CD1c-positive myeloid dendritic cell (primary cell): ENCODE results near the gene ALK.
A peak's percentile ranks its signal among the peaks of the same experiment; 100 is the strongest.

Experiments used
- DNase-seq: peaks from one replicate; pipeline ENCODE4 v3.0.0-alpha.2; 2016; ENCODE audit errors: extremely low spot score

The ALK gene

GRCh38 chr2:29489568-29489967 lies 431.8 kb downstream of the ALK start:
- no peak for DNase-seq

DNA sequence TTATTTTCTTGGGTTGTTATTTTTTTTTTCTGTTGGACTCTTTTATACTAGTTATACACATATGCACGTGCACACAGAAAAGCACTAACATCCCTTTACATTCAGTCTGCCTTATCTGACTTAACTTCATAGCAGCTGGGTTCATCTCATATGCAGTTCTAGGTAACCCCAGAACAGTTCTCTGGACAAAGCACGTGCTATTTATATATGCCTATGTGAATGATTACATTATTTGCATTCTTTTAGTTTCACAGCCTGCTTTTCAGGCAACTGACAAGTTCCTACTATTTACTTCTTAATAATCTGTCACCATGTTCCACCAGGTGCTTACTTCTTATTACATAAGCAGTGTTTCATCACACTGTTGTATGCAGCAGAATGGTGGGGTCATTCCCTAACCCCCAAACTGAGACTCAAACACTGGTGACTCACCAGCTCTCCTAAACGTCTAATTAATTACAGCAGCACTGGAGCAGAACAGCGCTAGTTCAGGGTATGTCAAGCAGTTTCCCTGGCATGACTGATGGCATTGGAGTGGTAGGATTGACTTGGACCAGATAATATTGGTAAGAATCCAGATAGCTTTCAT lies 433.3 kb downstream of the ALK start:
- DNase-seq = no peak

GRCh38 chr2:29485631-29486030 lies 435.8 kb downstream of the ALK start:
- no peak for DNase-seq

GRCh38 chr2:29485117-29485516 lies 436.3 kb downstream of the ALK start:
- DNase-seq = no peak

DNA sequence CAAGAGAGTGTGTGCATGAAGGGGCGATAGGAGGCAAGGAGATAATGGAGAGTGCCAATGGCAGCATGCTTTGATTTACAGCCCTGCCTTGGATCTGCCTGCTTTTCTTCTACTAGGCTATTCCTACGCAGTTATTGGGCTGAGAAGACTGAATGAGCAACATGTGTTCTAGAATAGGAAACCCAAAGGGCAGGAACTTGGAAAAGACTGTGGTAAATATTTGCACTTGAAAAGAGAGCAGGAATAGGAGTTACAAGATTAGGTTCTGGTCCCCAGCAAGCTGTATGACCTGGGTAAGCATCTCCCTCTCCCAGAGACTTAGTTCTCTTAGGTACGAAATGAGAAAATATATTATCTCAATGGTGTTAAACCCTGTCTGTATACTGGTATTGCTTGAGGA lies 438.5 kb downstream of the ALK start:
- no peak for DNase-seq

GRCh38 chr2:29482348-29482747 lies 439.0 kb downstream of the ALK start:
- no peak for DNase-seq

GRCh38 chr2:29481313-29481712 lies 440.1 kb downstream of the ALK start:
- DNase-seq = no peak

- DNase-seq = peak; percentile 89
These were observed 441.0 kb downstream of the ALK start for GRCh38 chr2:29480426-29480825.

GRCh38 chr2:29479401-29479800 lies 442.0 kb downstream of the ALK start:
- DNase-seq = no peak

DNA sequence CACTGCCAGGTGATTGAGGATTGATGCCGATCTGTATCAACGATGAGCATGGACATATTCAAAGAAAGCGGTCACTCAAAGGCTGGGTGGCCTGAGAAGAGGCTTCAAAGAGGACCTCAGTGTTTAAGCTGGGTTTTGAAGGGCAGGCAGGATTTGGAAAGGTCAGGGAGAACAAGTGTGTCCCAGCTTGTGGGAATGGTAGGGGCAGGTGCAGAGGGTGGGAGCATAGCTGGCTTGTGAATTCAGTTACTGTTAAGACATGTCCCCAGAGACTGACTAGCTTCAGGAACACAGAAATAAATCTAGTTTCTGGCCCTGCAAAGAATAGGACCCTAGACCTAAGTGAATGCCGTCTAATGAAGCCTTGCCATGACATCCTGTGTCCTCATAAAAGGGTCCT lies 442.7 kb downstream of the ALK start:
- DNase-seq = no peak

DNA sequence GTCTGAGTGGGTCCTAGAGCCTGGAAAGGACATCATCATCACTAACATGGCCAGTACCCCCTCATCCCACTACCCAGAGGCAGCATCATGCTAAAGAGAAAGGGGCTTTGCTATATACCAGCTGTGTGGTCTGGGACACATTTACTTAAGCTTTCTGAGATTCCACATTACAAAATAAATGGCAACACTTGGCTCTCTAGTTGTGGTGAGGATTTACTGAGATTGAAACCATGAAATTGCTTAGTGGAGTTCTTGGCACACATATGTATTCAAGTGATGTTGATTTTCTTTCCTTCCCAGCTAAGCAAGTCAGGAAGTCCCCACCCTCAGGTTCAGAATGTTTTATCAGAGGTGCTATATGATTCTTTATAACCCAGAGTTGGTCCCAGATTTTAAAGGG lies 444.2 kb downstream of the ALK start:
- no peak for DNase-seq

- DNase-seq = no peak
These were observed 445.9 kb downstream of the ALK start for GRCh38 chr2:29475499-29475898.

DNA sequence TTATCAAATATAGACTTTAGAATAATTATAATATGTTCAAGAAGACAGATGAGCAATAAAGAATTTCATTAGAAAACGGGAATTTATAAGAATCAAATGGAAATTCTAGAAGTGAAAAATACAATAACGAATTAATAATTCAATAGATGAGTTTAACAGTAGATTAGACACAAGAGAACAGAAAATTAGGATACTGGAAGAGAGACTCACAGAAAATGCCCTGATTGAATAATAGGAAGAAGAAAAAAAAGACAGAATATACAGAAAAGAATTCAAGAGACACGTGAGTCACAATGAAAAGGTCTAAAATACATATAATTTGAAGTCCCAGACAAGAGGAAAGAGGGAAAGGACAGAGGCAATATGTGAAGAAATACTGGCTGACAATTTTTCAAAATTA lies 451.4 kb downstream of the ALK start:
- DNase-seq = no peak

DNA sequence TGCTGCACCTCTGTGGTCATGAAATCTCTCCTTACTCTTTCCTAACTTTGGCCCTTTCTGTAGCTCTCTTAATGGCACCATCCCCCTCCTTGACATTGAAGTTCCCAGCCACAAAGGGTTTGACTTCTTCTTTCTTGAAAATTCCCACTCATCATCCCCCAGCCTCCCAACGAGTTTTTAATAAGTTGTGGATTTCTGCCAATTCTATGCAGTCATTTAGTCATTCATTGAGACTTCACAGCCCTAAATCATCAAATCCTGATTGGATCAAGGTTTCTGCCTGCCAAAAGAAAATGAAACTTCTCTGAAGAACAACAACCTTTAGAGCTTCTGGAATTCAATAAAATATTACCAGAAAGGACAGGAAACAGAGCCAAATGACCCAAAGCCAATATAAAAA lies 451.9 kb downstream of the ALK start:
- DNase-seq = no peak

DNA sequence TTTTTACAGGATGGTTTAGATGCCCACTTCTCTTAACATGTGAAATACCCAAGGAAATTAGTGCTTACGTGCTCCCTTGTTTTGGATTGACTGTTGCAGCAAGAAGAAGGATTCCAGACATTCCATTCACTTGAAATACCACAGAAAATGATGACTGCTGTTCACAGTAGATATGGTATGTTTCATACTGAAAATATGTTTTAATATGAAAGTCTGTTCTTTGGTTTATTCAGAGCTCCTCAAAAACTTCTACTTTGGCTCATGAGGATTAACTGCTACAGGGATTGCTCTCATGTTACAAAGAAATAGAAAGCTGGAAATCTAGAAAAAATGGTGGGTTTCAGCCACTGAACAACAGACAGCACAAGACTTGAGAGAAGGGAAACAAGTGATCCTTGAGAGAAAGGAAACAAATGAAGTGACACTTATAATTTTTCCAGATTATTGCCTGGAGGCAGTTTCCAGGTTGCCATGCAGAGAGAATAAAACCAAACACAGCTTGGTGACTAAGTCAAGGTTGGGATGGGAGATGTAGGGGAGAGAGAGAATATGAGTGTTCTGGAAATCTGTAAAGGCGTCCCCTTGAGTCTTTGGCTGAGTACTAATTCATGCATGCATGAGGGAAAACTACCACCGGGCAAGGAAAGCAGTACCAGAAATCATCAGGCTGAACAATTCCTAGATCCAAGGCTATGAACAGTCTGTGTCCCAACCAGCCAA lies 458.0 kb downstream of the ALK start:
- no peak for DNase-seq

- DNase-seq = no peak
These were observed 459.1 kb downstream of the ALK start for GRCh38 chr2:29462293-29462692.

GRCh38 chr2:29460190-29460589 lies 461.2 kb downstream of the ALK start:
- no peak for DNase-seq

- DNase-seq = no peak
These were observed 461.8 kb downstream of the ALK start for GRCh38 chr2:29459445-29460179.

DNA sequence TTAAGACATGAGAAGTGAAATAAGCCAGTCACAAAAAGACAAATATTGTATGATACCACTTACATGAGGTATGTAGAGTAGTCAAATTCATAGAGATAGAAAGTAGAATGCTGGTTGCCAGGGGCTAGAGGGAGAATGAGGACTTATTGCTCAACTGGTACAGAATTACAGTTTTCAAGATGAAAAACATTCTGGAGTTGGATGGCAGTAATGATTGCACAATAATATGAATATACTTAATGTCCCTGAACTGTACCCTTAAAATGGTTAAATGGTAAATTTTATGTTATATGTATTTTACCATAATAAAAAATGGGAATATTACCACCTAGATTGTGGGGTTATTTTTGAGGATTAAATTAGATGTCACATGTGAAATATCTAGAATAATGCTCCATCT lies 465.0 kb downstream of the ALK start:
- no peak for DNase-seq

DNA sequence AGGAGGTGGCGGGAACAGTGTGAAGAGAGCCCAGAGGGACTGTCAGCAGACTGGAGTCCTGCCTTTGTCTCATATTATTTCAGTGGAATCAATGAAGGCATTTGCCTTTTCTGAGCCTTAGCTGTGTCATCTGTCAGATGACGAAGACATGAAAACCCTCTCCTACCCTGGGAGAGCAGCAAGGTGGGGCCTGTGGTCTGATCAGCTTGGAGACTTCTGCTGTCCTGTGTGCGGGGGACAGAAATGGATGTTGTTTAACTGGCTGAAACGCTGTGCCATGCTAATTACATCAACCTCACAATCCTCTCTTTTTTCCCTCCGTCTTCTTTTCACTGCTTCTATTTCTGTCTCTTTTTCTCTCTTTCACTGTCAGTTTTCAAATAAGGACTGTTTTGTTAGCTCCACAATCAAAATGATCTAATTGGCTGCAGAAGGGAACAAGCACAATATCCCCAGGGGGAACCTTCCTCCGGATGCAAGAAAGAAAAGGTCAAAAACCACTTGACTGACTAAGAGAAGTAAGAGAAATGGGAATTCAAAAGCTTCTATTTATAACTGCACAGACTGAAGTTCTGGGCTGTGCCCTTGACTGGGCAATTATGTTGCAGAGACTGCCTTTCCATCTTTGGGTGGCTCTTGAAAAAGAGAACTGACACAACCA lies 466.1 kb downstream of the ALK start:
- no peak for DNase-seq

- DNase-seq = no peak
These were observed 469.4 kb downstream of the ALK start for GRCh38 chr2:29452036-29452435.

DNA sequence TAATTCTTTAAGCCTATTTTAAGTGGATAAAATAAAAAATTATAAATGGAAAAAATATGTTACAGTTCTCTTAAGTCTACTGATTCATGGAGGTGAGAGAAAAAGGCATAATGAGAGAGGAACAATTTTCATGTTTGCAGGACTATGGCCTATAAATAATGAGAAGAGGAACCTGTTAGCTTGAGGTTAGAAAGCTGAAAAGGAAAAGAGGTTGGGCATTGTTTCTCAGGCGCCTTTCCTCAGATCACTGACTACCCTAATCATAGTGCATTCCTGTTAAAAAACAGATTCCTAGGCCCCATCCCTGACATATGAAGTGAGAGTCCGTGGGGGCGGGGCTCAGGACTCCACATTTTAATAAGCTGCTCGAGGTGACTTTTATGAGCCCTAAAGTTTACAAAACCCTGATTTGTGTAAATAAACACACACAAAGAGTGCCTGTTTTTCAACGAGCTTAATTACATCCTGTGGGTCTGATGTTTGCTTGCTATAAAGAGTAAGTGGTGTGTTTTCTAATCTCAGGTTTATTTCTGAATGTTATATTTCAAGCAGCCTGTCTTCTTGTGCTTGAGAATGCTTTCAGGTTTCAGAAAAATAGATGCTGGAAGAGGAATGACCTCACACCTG lies 470.7 kb downstream of the ALK start:
- no peak for DNase-seq
